Prostate gland (tissue), 2 donors: ENCODE results near the gene HSD3B1. TPM values are rescaled to one million over a fixed set of nuclear protein-coding genes. Genes with fewer than 3 reads are reported as not detected.

Experiments used
- DNase-seq: peaks from one replicate; pipeline ENCODE4 v3.0.0-alpha.2; 2019; ENCODE audit warnings: low spot score
- H3K27ac ChIP-seq, 2 donors: fragments of 200-600 bp; sonication (generic); 2 replicates each; pipeline ENCODE4 v1.5.1; 2017 to 2019
- H3K27me3 ChIP-seq: fragments of 200-600 bp; sonication (generic); replicated peaks from 2 replicates; pipeline ENCODE4 v1.5.1; 2019; ENCODE audit not compliant: insufficient read depth
- H3K36me3 ChIP-seq, 2 donors: fragments of 200-600 bp; sonication (generic); 1 replicate in 1 of 2; 2 replicates in 1 of 2; pipeline versions ENCODE4 v1.5.1 to v1.8.1; 2017 to 2019
- H3K4me1 ChIP-seq: fragments of 200-600 bp; sonication (generic); replicated peaks from 2 replicates; pipeline ENCODE4 v1.5.1; 2019
- H3K4me3 ChIP-seq, 2 donors: fragments of 200-600 bp; sonication (generic); 2 replicates each; pipeline ENCODE4 v1.5.1; 2017 to 2019
- H3K9me3 ChIP-seq: fragments of 200-600 bp; sonication (generic); 2 replicates; pipeline ENCODE4 v1.5.1; 2017
- POLR2A ChIP-seq: fragments of 450-650 bp; IDR thresholded peaks from one replicate; pipeline ENCODE4 v1.6.1; 2016; ENCODE audit warnings: antibody characterized with exemption, mild to moderate bottlenecking
- POLR2AphosphoS5 ChIP-seq: sonication (generic); formaldehyde crosslinking; IDR thresholded peaks from one replicate; pipeline ENCODE4 v1.6.1; 2017; ENCODE audit warnings: antibody characterized with exemption
- WGBS: methylation state at CpG from one replicate; pipeline ENCODE4 v1.1.5; 2018; 5-methylcytosine and 5-hydroxymethylcytosine counted together
- intact Hi-C: fragments of 100-400 bp; cut with DNase I; formaldehyde crosslinking; loops from one replicate; pipeline ENCODE4 v1.14.2; 2022
- total RNA-seq, 2 donors: library from RNA; depleted of rRNA; stranded (reverse); fragments of >200 nt; gene quantifications; one replicate each; pipeline ENCODE4 v1.1.0, GENCODE V29; 2016
- TF ChIP-seq, protein P1 (sequence below), 4 experiments: fragments of 200-600 bp in 2 of 4; fragments of 450-650 bp in 2 of 4; sonication (generic) in 2 of 4; IDR thresholded peaks; 1 replicate in 3 of 4; 2 replicates in 1 of 4; pipeline ENCODE4 v1.5.1; 2016 to 2019; ENCODE audit warnings: antibody characterized with exemption in 4 of 4, mild to moderate bottlenecking in 2 of 4, moderate library complexity in 2 of 4

HSD3B1 gene
- total RNA-seq, 2 donors from 2014 or later: not detected

DNA sequence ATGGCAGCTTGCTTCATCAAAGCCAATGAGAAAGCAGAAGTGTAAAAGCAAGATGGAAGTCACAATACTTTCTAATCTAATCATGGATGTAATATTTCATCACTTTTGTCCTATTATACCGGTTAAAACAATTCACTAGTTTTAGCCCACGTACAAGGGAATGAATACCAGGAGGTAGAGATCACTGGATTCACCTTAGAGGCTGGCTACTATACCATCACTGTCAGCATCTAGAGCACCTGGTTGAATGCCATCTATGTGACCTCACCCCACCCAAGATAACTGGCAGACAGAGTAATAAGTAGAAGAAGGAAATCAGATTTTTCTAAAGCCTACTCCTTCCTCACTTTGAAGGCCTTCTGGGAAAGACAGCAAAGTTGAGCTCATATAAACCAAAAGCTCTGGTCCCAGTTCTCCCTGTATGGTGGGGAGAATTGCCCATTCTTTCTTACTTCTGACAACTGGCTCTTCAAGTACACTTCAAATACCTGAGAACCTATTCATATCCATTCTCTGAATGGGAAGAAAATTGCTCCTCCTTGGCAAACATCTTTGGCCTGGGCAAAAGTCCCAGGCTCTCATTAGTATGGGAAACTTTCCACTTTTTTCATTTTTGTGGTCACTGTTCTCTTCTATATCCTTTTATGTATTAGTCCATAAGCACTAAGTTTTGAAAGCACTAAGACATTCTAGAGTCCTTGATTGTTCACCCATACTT lies 24.8 kb downstream of the HSD3B1 start:
- no peak for DNase-seq
- no peak overlapping the region for H3K27ac ChIP-seq
- intact Hi-C loops: no loop called here
- H3K27me3 ChIP-seq: no peaks in the 10 kb centered on the region
- H3K4me3 ChIP-seq: no peak overlapping the region
- no peaks in the 10 kb centered on the region for H3K9me3 ChIP-seq
- TF ChIP-seq, protein P1, sequence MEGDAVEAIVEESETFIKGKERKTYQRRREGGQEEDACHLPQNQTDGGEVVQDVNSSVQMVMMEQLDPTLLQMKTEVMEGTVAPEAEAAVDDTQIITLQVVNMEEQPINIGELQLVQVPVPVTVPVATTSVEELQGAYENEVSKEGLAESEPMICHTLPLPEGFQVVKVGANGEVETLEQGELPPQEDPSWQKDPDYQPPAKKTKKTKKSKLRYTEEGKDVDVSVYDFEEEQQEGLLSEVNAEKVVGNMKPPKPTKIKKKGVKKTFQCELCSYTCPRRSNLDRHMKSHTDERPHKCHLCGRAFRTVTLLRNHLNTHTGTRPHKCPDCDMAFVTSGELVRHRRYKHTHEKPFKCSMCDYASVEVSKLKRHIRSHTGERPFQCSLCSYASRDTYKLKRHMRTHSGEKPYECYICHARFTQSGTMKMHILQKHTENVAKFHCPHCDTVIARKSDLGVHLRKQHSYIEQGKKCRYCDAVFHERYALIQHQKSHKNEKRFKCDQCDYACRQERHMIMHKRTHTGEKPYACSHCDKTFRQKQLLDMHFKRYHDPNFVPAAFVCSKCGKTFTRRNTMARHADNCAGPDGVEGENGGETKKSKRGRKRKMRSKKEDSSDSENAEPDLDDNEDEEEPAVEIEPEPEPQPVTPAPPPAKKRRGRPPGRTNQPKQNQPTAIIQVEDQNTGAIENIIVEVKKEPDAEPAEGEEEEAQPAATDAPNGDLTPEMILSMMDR (IDR thresholded peaks at IDR 0.05): no peak
- WGBS: 87% methylated on average over 2 of the region's 2 CpGs
- H3K36me3 ChIP-seq: no peaks in the 10 kb centered on the region
- H3K4me1 ChIP-seq: no peaks in the 10 kb centered on the region

DNA sequence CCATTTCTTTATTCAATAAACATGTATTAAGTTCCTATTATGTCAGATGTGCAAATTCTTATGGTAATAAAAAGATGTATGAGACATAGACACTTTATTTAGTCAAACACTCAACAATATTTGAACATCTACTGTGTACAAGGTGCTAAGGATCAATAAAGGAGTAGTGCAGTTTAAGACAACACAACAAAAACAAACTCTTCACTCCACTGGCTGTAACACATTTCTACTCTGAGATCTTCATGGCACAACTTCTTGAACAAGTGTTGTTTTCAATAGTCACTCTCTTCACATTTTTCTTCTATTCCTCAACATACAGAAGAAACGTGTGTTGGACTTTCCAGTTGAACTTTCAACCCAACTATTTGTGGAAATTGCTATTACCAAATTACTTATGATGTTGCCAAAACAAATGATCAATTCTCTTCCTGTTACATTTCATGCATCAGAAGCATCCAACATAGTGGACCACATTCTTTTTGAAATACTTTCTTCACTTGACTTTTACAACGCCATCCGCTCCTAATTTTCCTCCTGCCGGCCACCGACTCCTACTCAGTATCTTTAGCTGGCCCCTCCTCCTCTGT lies 25.4 kb downstream of the HSD3B1 start:
- H3K36me3 ChIP-seq: no peaks in the 10 kb centered on the region
- no peak overlapping the region for H3K27ac ChIP-seq
- H3K4me1 ChIP-seq: no peaks in the 10 kb centered on the region
- no peaks in the 10 kb centered on the region for H3K9me3 ChIP-seq
- no peak overlapping the region for H3K4me3 ChIP-seq
- 91% methylated on average over 5 of the region's 5 CpGs for WGBS
- no peak for DNase-seq
- H3K27me3 ChIP-seq: no peaks in the 10 kb centered on the region
- TF ChIP-seq POLR2A: no peak
- no peak for TF ChIP-seq POLR2AphosphoS5
- TF ChIP-seq, protein P1 (IDR thresholded peaks at IDR 0.05): no peak
- intact Hi-C loops: no loop called here

DNA sequence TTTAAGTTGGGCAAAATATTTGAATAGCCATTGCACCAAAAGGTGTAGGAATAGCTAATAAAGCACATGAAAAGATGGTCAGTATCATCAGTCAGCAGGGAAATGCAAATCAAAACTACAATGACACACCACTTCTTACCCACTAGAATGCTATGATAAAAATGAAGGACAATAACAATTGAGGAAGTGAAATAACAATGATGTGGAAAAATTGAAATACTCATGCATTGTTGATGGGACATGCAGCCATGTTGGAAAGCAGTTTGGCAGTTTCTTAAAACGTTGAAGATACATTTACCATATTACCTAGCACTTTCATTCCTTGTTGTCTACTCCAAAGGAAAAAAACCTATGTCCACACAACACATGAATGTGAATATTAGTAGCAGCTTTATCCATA lies 28.4 kb downstream of the HSD3B1 start:
- Histone ChIP-seq H3K4me3 (no peak overlapping the region), H3K9me3 (no peaks in the 10 kb centered on the region), H3K27ac (no peak overlapping the region), H3K4me1 (no peaks in the 10 kb centered on the region), H3K27me3 (no peaks in the 10 kb centered on the region), H3K36me3 (no peaks in the 10 kb centered on the region)
- TF ChIP-seq POLR2AphosphoS5 (no peak), POLR2A (no peak)
- TF ChIP-seq, protein P1 (IDR thresholded peaks at IDR 0.05): no peak
- no peak for DNase-seq
- intact Hi-C loops: no loop called here
- 70% methylated on average over 1 of the region's 1 CpG for WGBS

DNA sequence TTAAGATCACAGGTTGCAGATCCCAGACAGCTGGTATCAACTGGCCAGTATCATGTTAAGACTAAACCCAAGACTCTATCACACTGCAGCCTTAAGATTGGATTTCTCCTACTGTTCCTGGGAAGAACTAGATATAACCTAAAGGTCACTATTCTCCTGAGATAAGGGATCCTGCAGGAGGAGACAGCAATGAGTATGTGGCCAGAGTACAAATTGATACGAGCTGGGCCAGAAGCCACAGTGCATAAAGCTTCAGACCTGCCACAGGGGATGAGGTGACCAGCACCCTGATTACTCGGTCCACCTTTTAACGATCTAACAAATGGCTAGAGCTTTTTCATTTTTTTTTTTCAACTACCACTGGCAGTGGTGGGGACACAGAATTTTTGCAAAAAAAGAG lies 31.0 kb downstream of the HSD3B1 start:
- 85% methylated on average over 3 of the region's 3 CpGs for WGBS
- no peaks in the 10 kb centered on the region for H3K27me3 ChIP-seq
- intact Hi-C loops: no loop called here
- no peaks in the 10 kb centered on the region for H3K9me3 ChIP-seq
- H3K4me3 ChIP-seq: no peak overlapping the region
- no peak for DNase-seq
- H3K36me3 ChIP-seq: no peaks in the 10 kb centered on the region
- H3K27ac ChIP-seq: no peak overlapping the region
- no peak for TF ChIP-seq POLR2AphosphoS5
- no peak for TF ChIP-seq POLR2A
- TF ChIP-seq, protein P1 (IDR thresholded peaks at IDR 0.05): no peak
- no peaks in the 10 kb centered on the region for H3K4me1 ChIP-seq

DNA sequence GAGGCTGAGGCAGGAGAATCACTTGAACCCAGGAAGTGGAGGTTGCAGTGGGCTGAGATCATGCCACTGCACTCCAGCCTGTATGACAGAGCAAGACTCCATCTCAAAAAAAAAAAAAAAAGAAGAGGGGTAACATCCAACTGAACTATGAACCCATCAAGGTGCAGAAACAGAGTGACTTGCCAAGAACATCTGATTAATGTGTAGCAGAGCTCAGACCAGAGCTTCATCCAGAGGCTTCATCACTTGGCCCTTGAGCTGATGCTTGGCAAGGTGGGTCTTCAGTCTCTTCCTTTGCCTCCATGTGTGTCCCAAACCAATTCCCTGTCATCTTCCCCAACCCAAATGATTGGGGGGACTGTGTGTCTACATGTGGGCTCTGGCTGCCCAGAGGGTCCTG lies 32.6 kb downstream of the HSD3B1 start:
- peaks cover 4% of the 10 kb centered on the region for H3K4me1 ChIP-seq
- H3K36me3 ChIP-seq: no peaks in the 10 kb centered on the region
- H3K27ac ChIP-seq: no peak overlapping the region
- no peaks in the 10 kb centered on the region for H3K9me3 ChIP-seq
- H3K4me3 ChIP-seq: no peak overlapping the region
- intact Hi-C loops: no loop called here
- no peak for DNase-seq
- no peaks in the 10 kb centered on the region for H3K27me3 ChIP-seq
- no peak for TF ChIP-seq POLR2AphosphoS5
- no peak for TF ChIP-seq POLR2A
- TF ChIP-seq, protein P1 (IDR thresholded peaks at IDR 0.05): no peak
